Measurements from ENCODE around the gene SPON1.

- TF ChIP-seq, protein P1, sequence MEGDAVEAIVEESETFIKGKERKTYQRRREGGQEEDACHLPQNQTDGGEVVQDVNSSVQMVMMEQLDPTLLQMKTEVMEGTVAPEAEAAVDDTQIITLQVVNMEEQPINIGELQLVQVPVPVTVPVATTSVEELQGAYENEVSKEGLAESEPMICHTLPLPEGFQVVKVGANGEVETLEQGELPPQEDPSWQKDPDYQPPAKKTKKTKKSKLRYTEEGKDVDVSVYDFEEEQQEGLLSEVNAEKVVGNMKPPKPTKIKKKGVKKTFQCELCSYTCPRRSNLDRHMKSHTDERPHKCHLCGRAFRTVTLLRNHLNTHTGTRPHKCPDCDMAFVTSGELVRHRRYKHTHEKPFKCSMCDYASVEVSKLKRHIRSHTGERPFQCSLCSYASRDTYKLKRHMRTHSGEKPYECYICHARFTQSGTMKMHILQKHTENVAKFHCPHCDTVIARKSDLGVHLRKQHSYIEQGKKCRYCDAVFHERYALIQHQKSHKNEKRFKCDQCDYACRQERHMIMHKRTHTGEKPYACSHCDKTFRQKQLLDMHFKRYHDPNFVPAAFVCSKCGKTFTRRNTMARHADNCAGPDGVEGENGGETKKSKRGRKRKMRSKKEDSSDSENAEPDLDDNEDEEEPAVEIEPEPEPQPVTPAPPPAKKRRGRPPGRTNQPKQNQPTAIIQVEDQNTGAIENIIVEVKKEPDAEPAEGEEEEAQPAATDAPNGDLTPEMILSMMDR (IDR thresholded peaks at IDR 0.05): peak; percentile 38; the same call in 1 of the 2 replicates
- TF ChIP-seq SP1 (CRISPR knock-in tag; conservative IDR thresholded peaks at IDR 0.05) (no peak), ZNF232 (CRISPR knock-in tag; IDR thresholded peaks at IDR 0.05) (no peak)
- TF ChIP-seq, protein P2, sequence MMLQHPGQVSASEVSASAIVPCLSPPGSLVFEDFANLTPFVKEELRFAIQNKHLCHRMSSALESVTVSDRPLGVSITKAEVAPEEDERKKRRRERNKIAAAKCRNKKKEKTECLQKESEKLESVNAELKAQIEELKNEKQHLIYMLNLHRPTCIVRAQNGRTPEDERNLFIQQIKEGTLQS (CRISPR knock-in tag; conservative IDR thresholded peaks at IDR 0.05): no peak
Measured at GRCh38 chr11:14308114-14308896, 345.8 kb downstream of the SPON1 start.
